SK-N-SH (cell line): Measurements from ENCODE around the gene HOXC6. TPM values are rescaled to one million over a fixed set of nuclear protein-coding genes. Genes with fewer than 3 reads are reported as not detected.

Source experiments
- CTCF ChIA-PET: fragments of 300-600, 350-600 bp; formaldehyde crosslinking; extraction: SDS; loops from one replicate; lab custom pipeline; 2021; lab: Yijun Ruan, JAX
- POLR2A ChIA-PET: fragments of 350-600 bp; sonication (Branson Sonifier 250); formaldehyde crosslinking; extraction: SDS; loops from one replicate; lab custom pipeline; 2020; ENCODE audit warnings: antibody characterized with exemption, inconsistent platforms; lab: Yijun Ruan, JAX
- DNase-seq: peaks from one replicate; pipeline ENCODE4 v3.0.0; 2012
- H2AFZ ChIP-seq: fragments of 200-600 bp; sonication (generic); 2 replicates; pipeline ENCODE4 v1.8.1; 2016; ENCODE audit warnings: antibody characterized with exemption, mild to moderate bottlenecking, low read depth
- H3F3A ChIP-seq: fragments of 200-600 bp; sonication (generic); replicated peaks from 2 replicates; pipeline ENCODE3; 2016; ENCODE audit warnings: antibody characterized with exemption, mild to moderate bottlenecking; ENCODE audit not compliant: insufficient read depth
- H3K27ac ChIP-seq, 2 experiments: fragments of 200-500 bp in 1 of 2; fragments of 200-600 bp in 1 of 2; sonication (Bioruptor generic) in 1 of 2; sonication (generic), shearing (Covaris generic) in 1 of 2; 2 replicates each; pipeline versions ENCODE4 v1.5.1 to v1.6.1; 2014 to 2016; ENCODE audit warnings: low read depth in 2 of 2, inconsistent platforms in 1 of 2, low read length in 1 of 2, mild to moderate bottlenecking in 1 of 2, mixed read lengths in 1 of 2
- H3K27me3 ChIP-seq: fragments of 200-600 bp; sonication (generic), shearing (Covaris generic); 2 replicates; pipeline ENCODE4 v1.6.1; 2016; ENCODE audit warnings: mixed run types; ENCODE audit not compliant: insufficient read depth
- H3K36me3 ChIP-seq, 2 experiments: fragments of 200-500 bp in 1 of 2; fragments of 200-600 bp in 1 of 2; sonication (Bioruptor generic) in 1 of 2; sonication (generic) in 1 of 2; replicated peaks in 1 of 2; 2 replicates each; pipeline versions ENCODE3 to v1.5.1; 2014 to 2016; ENCODE audit warnings: low read length in 1 of 2, mild to moderate bottlenecking in 1 of 2; ENCODE audit not compliant: insufficient read depth in 2 of 2, control insufficient read depth in 1 of 2
- H3K4me1 ChIP-seq, 2 experiments: fragments of 200-500 bp in 1 of 2; fragments of 200-600 bp in 1 of 2; sonication (Bioruptor generic) in 1 of 2; sonication (generic), shearing (Covaris generic) in 1 of 2; 2 replicates each; pipeline versions ENCODE4 v1.5.1 to v1.6.1; 2014 to 2016; ENCODE audit warnings: low read depth in 1 of 2, low read length in 1 of 2, mixed run types in 1 of 2; ENCODE audit not compliant: insufficient read depth in 2 of 2, control insufficient read depth in 1 of 2
- H3K4me2 ChIP-seq: fragments of 200-600 bp; sonication (generic), shearing (Covaris generic); 2 replicates; pipeline ENCODE4 v1.6.1; 2017; ENCODE audit warnings: mixed run types
- H3K4me3 ChIP-seq, 2 experiments: fragments of 200-500 bp in 1 of 2; fragments of 200-600 bp in 1 of 2; sonication (Bioruptor generic) in 1 of 2; sonication (generic), shearing (Covaris generic) in 1 of 2; 2 replicates each; pipeline versions ENCODE4 v1.5.1 to v1.8.1; 2014 to 2016; ENCODE audit warnings: low read depth in 2 of 2, inconsistent platforms in 1 of 2, low read length in 1 of 2, mild to moderate bottlenecking in 1 of 2, mixed read lengths in 1 of 2, moderate library complexity in 1 of 2
- H3K79me2 ChIP-seq: fragments of 200-600 bp; sonication (generic); 2 replicates; pipeline ENCODE4 v1.8.1; 2017; ENCODE audit warnings: mild to moderate bottlenecking; ENCODE audit not compliant: insufficient read depth
- H3K9ac ChIP-seq: fragments of 200-600 bp; sonication (generic); 2 replicates; pipeline ENCODE4 v1.6.1; 2017; ENCODE audit warnings: mixed run types
- H3K9me2 ChIP-seq: fragments of 200-600 bp; sonication (generic); 2 replicates; pipeline ENCODE4 v1.6.1; 2017; ENCODE audit warnings: mixed run types
- H3K9me3 ChIP-seq: fragments of 200-600 bp; sonication (generic); 2 replicates; pipeline ENCODE4 v1.6.1; 2017; ENCODE audit warnings: mixed run types, mild to moderate bottlenecking, moderate library complexity
- H4K20me1 ChIP-seq: fragments of 200-600 bp; sonication (generic); 2 replicates; pipeline ENCODE4 v1.6.1; 2017; ENCODE audit warnings: mild to moderate bottlenecking, mixed run types; ENCODE audit not compliant: insufficient read depth
- CHD2 ChIP-seq: fragments of 150-350 bp; IDR thresholded peaks from 2 replicates; pipeline ENCODE4 v1.6.1; 2018; ENCODE audit warnings: low read length; ENCODE audit not compliant: partially characterized antibody
- CTCF ChIP-seq: fragments of 200-600 bp; sonication (generic); IDR thresholded peaks from 2 replicates; pipeline ENCODE4 v1.6.1; 2017; ENCODE audit warnings: antibody characterized with exemption, mild to moderate bottlenecking, moderate library complexity
- ELF1 ChIP-seq: IDR thresholded peaks from 2 replicates; pipeline ENCODE4 v1.4.0; 2012
- EP300 ChIP-seq, 2 experiments: IDR thresholded peaks; 2 replicates each; pipeline versions ENCODE4 v1.4.0 to v1.6.1; 2012; ENCODE audit warnings: borderline replicate concordance in 1 of 2, low read depth in 1 of 2, low read length in 1 of 2
- EZH2phosphoT487 ChIP-seq: fragments of 200-600 bp; sonication (generic); IDR thresholded peaks from 2 replicates; pipeline ENCODE4 v1.6.1; 2017; ENCODE audit warnings: low read depth, mixed run types, mild to moderate bottlenecking, antibody characterized with exemption, moderate library complexity, borderline replicate concordance
- FOXJ3 ChIP-seq: sonication (generic); formaldehyde crosslinking; IDR thresholded peaks from 2 replicates; pipeline ENCODE4 v1.5.1; 2020; ENCODE audit warnings: mild to moderate bottlenecking, missing genetic modification reagents
- FOXM1 ChIP-seq: IDR thresholded peaks from 2 replicates; pipeline ENCODE4 v1.4.0; 2012; ENCODE audit warnings: low read depth, mild to moderate bottlenecking
- GABPA ChIP-seq: IDR thresholded peaks from 2 replicates; pipeline ENCODE4 v1.4.0; 2012; ENCODE audit warnings: low read depth, mild to moderate bottlenecking
- NRF1 ChIP-seq: IDR thresholded peaks from 2 replicates; pipeline ENCODE4 v1.6.1; 2012; ENCODE audit warnings: low read depth, mild to moderate bottlenecking, low read length
- POLR2AphosphoS5 ChIP-seq: IDR thresholded peaks from 2 replicates; pipeline ENCODE4 v1.6.1; 2012; ENCODE audit warnings: low read depth, low read length
- RCOR1 ChIP-seq: fragments of 150-350 bp; IDR thresholded peaks from 2 replicates; pipeline ENCODE4 v1.6.1; 2017; ENCODE audit warnings: antibody characterized with exemption, low read length
- RFX5 ChIP-seq: IDR thresholded peaks from 2 replicates; pipeline ENCODE4 v1.6.1; 2012; ENCODE audit warnings: mild to moderate bottlenecking, improper control_type of control experiment, low read length
- RXRA ChIP-seq: IDR thresholded peaks from 2 replicates; pipeline ENCODE4 v1.4.0; 2012; ENCODE audit warnings: low read depth, mild to moderate bottlenecking, borderline replicate concordance
- SIN3A ChIP-seq: IDR thresholded peaks from 2 replicates; pipeline ENCODE4 v1.6.1; 2012; ENCODE audit warnings: low read depth, mild to moderate bottlenecking, low read length, moderate library complexity, borderline replicate concordance
- TAF1 ChIP-seq: IDR thresholded peaks from 2 replicates; pipeline ENCODE4 v1.6.1; 2012; ENCODE audit warnings: low read depth, mild to moderate bottlenecking, low read length, moderate library complexity, borderline replicate concordance
- TCF12 ChIP-seq: IDR thresholded peaks from 2 replicates; pipeline ENCODE4 v1.4.0; 2012
- YY1 ChIP-seq: IDR thresholded peaks from 2 replicates; pipeline ENCODE4 v1.4.0; 2012; ENCODE audit warnings: low read depth, mild to moderate bottlenecking
- ZBTB33 ChIP-seq: IDR thresholded peaks from 2 replicates; pipeline ENCODE4 v1.4.0; 2012; ENCODE audit warnings: low read depth, borderline replicate concordance
- WGBS: methylation state at CpG from one replicate; pipeline ENCODE4 v1.1.6; 2017; ENCODE audit warnings: low lambda C conversion rate; 5-methylcytosine and 5-hydroxymethylcytosine counted together
- polyA plus RNA-seq, 3 experiments: library from polyadenylated mRNA; depleted of rRNA; stranded (reverse); fragments of >200 nt; gene quantifications; 2 replicates each; pipeline ENCODE4 v1.2.3, GENCODE V29; 2012
- TF ChIP-seq, protein P1 (sequence below): fragments of 150-350 bp; IDR thresholded peaks from 2 replicates; pipeline ENCODE4 v1.6.1; 2017; ENCODE audit warnings: antibody characterized with exemption, low read length, low read depth, borderline replicate concordance
- TF ChIP-seq, protein P2 (sequence below): fragments of 150-350 bp; IDR thresholded peaks from 2 replicates; pipeline ENCODE4 v1.6.1; 2016; ENCODE audit warnings: mild to moderate bottlenecking, low read depth, low read length

The HOXC6 gene
- polyA plus RNA-seq, 1 of the 3 experiments (the other 2 are of a cell fraction) = 9.1 TPM

DNA sequence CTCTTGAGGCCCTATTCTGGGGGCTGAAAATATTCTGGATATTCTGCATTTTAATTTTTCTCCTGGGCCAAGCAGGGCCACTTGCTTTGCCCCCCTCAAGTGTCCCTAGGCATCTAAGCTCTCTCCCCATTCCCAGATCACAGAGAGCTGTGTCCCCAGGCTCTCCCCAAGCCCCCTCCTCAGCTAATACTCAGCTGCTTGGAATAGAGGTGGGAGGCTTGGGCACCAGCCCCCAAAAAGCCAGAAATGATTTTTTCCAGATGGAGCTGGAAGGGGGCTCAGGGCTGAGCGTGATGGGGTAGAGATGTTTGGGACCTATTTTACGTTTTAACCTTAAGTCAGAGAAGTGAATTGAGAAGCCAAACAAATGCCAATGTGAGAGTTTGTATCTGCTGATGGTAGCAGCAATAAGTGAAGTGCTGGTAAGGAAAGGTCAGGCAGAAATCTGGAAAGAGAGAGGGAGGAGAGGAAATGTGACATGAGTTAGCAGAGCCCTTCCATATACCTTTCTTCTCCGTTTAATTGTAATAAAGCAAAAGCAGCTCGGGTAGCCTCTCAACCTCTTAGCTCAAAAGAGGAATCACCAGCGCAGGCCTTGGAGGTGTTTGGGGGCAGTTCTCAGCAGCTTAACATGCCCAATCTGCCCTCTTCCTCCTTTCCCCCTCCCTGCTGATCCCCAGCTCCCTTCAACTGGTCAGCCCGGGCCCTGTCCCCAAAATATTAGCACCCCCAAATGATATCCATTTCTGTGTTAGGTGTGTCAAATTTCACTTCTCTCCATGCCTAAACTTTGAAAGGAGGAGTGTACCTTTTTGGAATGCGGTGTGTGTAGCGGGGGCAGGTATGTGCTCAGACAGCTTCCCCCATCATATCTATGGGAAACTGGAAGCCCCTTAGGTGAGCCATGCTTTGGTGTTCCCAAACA is 5.0 kb upstream of the HOXC6 start:
- Histone ChIP-seq H3K4me3 (no peak overlapping the region), H3F3A (peaks cover 6% of the 10 kb centered on the region), H3K9me2 (no peaks in the 10 kb centered on the region), H3K4me2 (no peak overlapping the region), H4K20me1 (no peaks in the 10 kb centered on the region), H2AFZ (no peak overlapping the region), H3K4me1 (peaks cover 7 to 48% of the 10 kb centered on the region in 2 experiments; a peak in 2 of 4 replicates), H3K36me3 (no peaks in the 10 kb centered on the region), H3K27ac (no peak overlapping the region), H3K9me3 (no peaks in the 10 kb centered on the region), H3K79me2 (0 out of 2 replicates have a peak, but pooled peaks cover 7% of the 10 kb centered on the region), H3K27me3 (no peaks in the 10 kb centered on the region), H3K9ac (no peak overlapping the region)
- ChIA-PET POLR2A (no interaction called here), CTCF (interaction anchor here (0.6 to 23.2 kb wide), 16 partner anchors 9 to 377 kb away, joined by 3 to 548 read pairs (median 4); partner anchors contain the start of genes HOXC10, HOXC5, HOXC8 and HOXC9)
- no peak for DNase-seq
- TF ChIP-seq YY1 (no peak), TCF12 (no peak), CTCF (no peak), EZH2phosphoT487 (no peak), NRF1 (no peak), ZBTB33 (no peak), SIN3A (no peak), EP300 (IDR thresholded peaks at IDR 0.05; ENCODE audit: borderline replicate concordance in 1 of 2, low read depth in 1 of 2, low read length in 1 of 2) (no peak), ELF1 (no peak), POLR2AphosphoS5 (no peak), RXRA (no peak), RCOR1 (no peak), FOXM1 (no peak), FOXJ3 (CRISPR knock-in tag) (no peak), CHD2 (no peak), GABPA (no peak), TAF1 (no peak), RFX5 (no peak)
- TF ChIP-seq, protein P1, sequence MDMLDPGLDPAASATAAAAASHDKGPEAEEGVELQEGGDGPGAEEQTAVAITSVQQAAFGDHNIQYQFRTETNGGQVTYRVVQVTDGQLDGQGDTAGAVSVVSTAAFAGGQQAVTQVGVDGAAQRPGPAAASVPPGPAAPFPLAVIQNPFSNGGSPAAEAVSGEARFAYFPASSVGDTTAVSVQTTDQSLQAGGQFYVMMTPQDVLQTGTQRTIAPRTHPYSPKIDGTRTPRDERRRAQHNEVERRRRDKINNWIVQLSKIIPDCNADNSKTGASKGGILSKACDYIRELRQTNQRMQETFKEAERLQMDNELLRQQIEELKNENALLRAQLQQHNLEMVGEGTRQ = no peak
- TF ChIP-seq, protein P2, sequence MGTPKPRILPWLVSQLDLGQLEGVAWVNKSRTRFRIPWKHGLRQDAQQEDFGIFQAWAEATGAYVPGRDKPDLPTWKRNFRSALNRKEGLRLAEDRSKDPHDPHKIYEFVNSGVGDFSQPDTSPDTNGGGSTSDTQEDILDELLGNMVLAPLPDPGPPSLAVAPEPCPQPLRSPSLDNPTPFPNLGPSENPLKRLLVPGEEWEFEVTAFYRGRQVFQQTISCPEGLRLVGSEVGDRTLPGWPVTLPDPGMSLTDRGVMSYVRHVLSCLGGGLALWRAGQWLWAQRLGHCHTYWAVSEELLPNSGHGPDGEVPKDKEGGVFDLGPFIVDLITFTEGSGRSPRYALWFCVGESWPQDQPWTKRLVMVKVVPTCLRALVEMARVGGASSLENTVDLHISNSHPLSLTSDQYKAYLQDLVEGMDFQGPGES = no peak
- 79% methylated on average over 8 of the region's 8 CpGs for WGBS
